Keratinocyte (primary cell): ENCODE data around the gene CMIP.

Source experiments
- EZH2 ChIP-seq: IDR thresholded peaks from one replicate; pipeline ENCODE4 v1.6.1; 2012; ENCODE audit warnings: inconsistent platforms, mild to moderate bottlenecking, low read length, moderate library complexity
- TF ChIP-seq, protein P1 (sequence below), 3 experiments: IDR thresholded peaks in 1 of 3; conservative IDR thresholded peaks in 1 of 3; optimal IDR thresholded peaks in 1 of 3; 2 replicates in 2 of 3; 3 replicates in 1 of 3; pipeline versions ENCODE3 to v1.5.1; 2011; ENCODE audit warnings: low read length in 3 of 3, mild to moderate bottlenecking in 3 of 3, moderate library complexity in 2 of 3, control low read depth in 1 of 3, inconsistent platforms in 1 of 3; ENCODE audit not compliant: insufficient read depth in 2 of 3; ENCODE audit errors: extremely low read depth in 1 of 3

DNA sequence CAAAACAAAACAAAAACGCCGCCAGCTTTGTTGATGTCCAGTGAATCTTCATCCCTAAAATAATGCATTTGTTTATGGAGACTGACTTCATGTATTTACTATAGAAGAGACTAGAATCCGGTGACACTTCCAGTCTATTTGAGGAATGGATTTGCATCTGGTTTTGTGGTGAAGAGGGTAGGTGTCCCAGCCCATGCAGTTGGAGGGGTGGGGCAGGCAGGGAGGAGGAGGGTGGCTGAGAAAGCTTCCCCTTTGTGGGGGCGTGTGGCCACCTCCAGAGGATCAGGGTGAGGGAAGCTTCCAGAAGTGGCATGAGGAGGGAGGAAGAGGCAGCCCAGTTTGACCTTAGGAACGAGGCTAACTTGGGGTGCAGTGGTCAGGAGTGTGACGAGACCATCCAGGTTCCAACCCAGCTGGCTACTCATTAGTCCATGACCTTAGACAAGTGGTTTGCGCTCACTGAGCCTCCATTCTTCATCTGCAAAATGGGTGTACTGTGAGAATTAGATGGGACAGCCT lies 69.5 kb downstream of the CMIP start:
- TF ChIP-seq, protein P1, sequence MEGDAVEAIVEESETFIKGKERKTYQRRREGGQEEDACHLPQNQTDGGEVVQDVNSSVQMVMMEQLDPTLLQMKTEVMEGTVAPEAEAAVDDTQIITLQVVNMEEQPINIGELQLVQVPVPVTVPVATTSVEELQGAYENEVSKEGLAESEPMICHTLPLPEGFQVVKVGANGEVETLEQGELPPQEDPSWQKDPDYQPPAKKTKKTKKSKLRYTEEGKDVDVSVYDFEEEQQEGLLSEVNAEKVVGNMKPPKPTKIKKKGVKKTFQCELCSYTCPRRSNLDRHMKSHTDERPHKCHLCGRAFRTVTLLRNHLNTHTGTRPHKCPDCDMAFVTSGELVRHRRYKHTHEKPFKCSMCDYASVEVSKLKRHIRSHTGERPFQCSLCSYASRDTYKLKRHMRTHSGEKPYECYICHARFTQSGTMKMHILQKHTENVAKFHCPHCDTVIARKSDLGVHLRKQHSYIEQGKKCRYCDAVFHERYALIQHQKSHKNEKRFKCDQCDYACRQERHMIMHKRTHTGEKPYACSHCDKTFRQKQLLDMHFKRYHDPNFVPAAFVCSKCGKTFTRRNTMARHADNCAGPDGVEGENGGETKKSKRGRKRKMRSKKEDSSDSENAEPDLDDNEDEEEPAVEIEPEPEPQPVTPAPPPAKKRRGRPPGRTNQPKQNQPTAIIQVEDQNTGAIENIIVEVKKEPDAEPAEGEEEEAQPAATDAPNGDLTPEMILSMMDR (optimal IDR thresholded peaks at IDR 0.05 in 1 of 3, IDR thresholded peaks at IDR 0.05 in 1 of 3, conservative IDR thresholded peaks at IDR 0.05 in 1 of 3; ENCODE audit: extremely low read depth in 1 of 3, insufficient read depth in 2 of 3, low read length in 3 of 3): no peak
- TF ChIP-seq EZH2: no peak
